ENCODE data around the gene RHBDL3. TPM values are rescaled to one million over a fixed set of nuclear protein-coding genes. Genes with fewer than 3 reads are reported as not detected.

Gene RHBDL3, protein sequence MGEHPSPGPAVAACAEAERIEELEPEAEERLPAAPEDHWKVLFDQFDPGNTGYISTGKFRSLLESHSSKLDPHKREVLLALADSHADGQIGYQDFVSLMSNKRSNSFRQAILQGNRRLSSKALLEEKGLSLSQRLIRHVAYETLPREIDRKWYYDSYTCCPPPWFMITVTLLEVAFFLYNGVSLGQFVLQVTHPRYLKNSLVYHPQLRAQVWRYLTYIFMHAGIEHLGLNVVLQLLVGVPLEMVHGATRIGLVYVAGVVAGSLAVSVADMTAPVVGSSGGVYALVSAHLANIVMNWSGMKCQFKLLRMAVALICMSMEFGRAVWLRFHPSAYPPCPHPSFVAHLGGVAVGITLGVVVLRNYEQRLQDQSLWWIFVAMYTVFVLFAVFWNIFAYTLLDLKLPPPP
- 0.20 TPM in 1 of 2 replicates, not detected in the other for total RNA-seq
- 0.08 and 0.11 TPM in 2 replicates for polyA plus RNA-seq
- 0.03 and 0.11 TPM in 2 replicates for polyA plus RNA-seq (2011; cell fraction: cytosol; rRNA removed)
- 0.05 and 0.10 TPM in 2 replicates for polyA plus RNA-seq (2011; cell fraction: nucleus; rRNA removed)
- 0.04 TPM in 1 of 2 replicates, not detected in the other for polyA plus RNA-seq (2012)
- polyA minus RNA-seq = not detected in 2 replicates
- not detected for polyA minus RNA-seq (2011; cell fraction: cytosol; rRNA and poly(A)+ RNA removed)
- not detected in 2 replicates for polyA minus RNA-seq (2011; cell fraction: nucleus; rRNA and poly(A)+ RNA removed)
- Bru-seq, nascent RNA = percentile 10 among the genes with signal in this experiment
- percentile 16 among the genes with signal in this experiment for BruChase-seq, experiment 1, labeled RNA remaining after a 6-hour chase
- BruChase-seq, experiment 2, labeled RNA remaining after a 2-hour chase = percentile 11 among the genes with signal in this experiment
- long read RNA-seq = 0 reads

- TF ChIP-seq CTCF (IDR thresholded peaks at IDR 0.05; ENCODE audit: extremely low read depth in 1 of 2, insufficient read depth in 1 of 2, low read depth in 1 of 2, low read length in 2 of 2) (no peak), POLR2A (IDR thresholded peaks at IDR 0.05; ENCODE audit: low read depth, low read length) (no peak), JUN (IDR thresholded peaks at IDR 0.05; ENCODE audit: borderline replicate concordance, insufficient read depth, insufficient read length, low read depth) (no peak), GATA2 (IDR thresholded peaks at IDR 0.05; ENCODE audit: insufficient read depth, insufficient read length, low read depth, low read length) (no peak), EZH2 (IDR thresholded peaks at IDR 0.05; ENCODE audit: borderline replicate concordance, low read depth, low read length, severe bottlenecking) (peak; percentile 10), MYC (IDR thresholded peaks at IDR 0.05; ENCODE audit: low read depth, low read length) (no peak), FOS (IDR thresholded peaks at IDR 0.05; ENCODE audit: borderline replicate concordance, insufficient read depth, low read length) (no peak), MAX (IDR thresholded peaks at IDR 0.05; ENCODE audit: insufficient read depth, insufficient read length) (no peak)
- no peaks in the 10 kb centered on the region for H3K36me3 ChIP-seq (ENCODE audit: control insufficient read depth in 2 of 2, extremely low read depth in 1 of 2, insufficient read depth in 2 of 2, low read length in 2 of 2)
- ChIA-PET POLR2A (no interaction called here), CTCF (no interaction called here)
- intact Hi-C loops (cut with micrococcal nuclease) = no loop called here
- H3K9me3 ChIP-seq (replicated peaks; ENCODE audit: control insufficient read depth, insufficient read depth, low read length) = no peaks in the 10 kb centered on the region
- H3K9me1 ChIP-seq (replicated peaks; ENCODE audit: control insufficient read depth, extremely low read depth, insufficient read depth, low read length) = no peaks in the 10 kb centered on the region
- H3K9ac ChIP-seq (replicated peaks; ENCODE audit: extremely low read depth, insufficient read depth, low read length) = no peak within 1 kb of the TSS
- H3K4me1 ChIP-seq (ENCODE audit: control insufficient read depth, extremely low read depth, insufficient read depth, low read length) = peaks cover 13% of the 10 kb centered on the region
- no peak within 1 kb of the TSS for H3K27ac ChIP-seq (ENCODE audit: insufficient read depth, low read depth, low read length)
- no TSS peak for BruUV-seq (replicated peaks)
- no peak for DNase-seq (ENCODE audit: low read depth, low spot score)
- peak within 1 kb of the TSS; percentile 12 to 41 (median 27) for H3K4me3 ChIP-seq (replicated peaks in 1 of 3; ENCODE audit: insufficient read depth in 1 of 3, low read depth in 1 of 3, low read length in 3 of 3)
- H4K20me1 ChIP-seq (replicated peaks; ENCODE audit: control insufficient read depth, extremely low read depth, insufficient read depth, low read length) = no peaks in the 10 kb centered on the region
- peaks cover 61 to 80% of the 10 kb centered on the region in 2 experiments for H3K27me3 ChIP-seq (ENCODE audit: control insufficient read depth in 2 of 2, insufficient read depth in 2 of 2, low read length in 2 of 2)
- H3K79me2 ChIP-seq (ENCODE audit: control insufficient read depth, insufficient read depth, low read length) = no peaks in the 10 kb centered on the region
- H2AFZ ChIP-seq (ENCODE audit: low read depth, low read length) = peak within 1 kb of the TSS; percentile 18
- FAIRE-seq = no peak
- dilution Hi-C loops (cut with MboI; ENCODE audit: extremely low pct_ligation_motif_present, low sequenced_read_pairs) = no loop called here
- peak within 1 kb of the TSS; percentile 71 for H3K4me2 ChIP-seq (ENCODE audit: insufficient read depth, low read length)
Observed at GRCh38 chr17:32265192-32265923, at the start of gene RHBDL3. RHBDL3 (plus strand) TSS chr17:32265832; CDS start chr17:32266190, 358 bp downstream.

Measured in endothelial cell of umbilical vein (primary cell).